ENCODE measurements around the gene RAD21L1.
"Not testable (repeated sequence)": the region's sequence is repeated elsewhere in the genome, so short reads cannot be mapped to it uniquely, and the experiment has no call there.

The RAD21L1 gene

GRCh38 chr20:1212023-1212422 lies 13.8 kb upstream of the RAD21L1 start:
- H3K4me1 ChIP-seq (ENCODE audit: control insufficient read depth in 1 of 2, insufficient read depth in 2 of 2, low read length in 2 of 2): no peaks in the 10 kb centered on the region
- no peaks in the 10 kb centered on the region for H3K36me3 ChIP-seq (ENCODE audit: control insufficient read depth in 1 of 2, insufficient read depth in 2 of 2, low read length in 2 of 2)
- no peak overlapping the region for H3K4me3 ChIP-seq (ENCODE audit: low read depth in 1 of 2, low read length in 2 of 2)
- H3K27ac ChIP-seq (ENCODE audit: low read length): no peak overlapping the region
- H3K27me3 ChIP-seq (ENCODE audit: low read depth, low read length): no peaks in the 10 kb centered on the region
- no peaks in the 10 kb centered on the region for H3K9me3 ChIP-seq (ENCODE audit: control insufficient read depth in 1 of 2, low read length in 2 of 2)

GRCh38 chr20:1212607-1213396 lies 13.0 kb upstream of the RAD21L1 start:
- Histone ChIP-seq H3K4me1 (ENCODE audit: control insufficient read depth in 1 of 2, insufficient read depth in 2 of 2, low read length in 2 of 2) (no peaks in the 10 kb centered on the region), H3K9me3 (ENCODE audit: control insufficient read depth in 1 of 2, low read length in 2 of 2) (no peaks in the 10 kb centered on the region), H3K27ac (ENCODE audit: low read length) (no peak overlapping the region), H3K4me3 (ENCODE audit: low read depth in 1 of 2, low read length in 2 of 2) (no peak overlapping the region), H3K36me3 (ENCODE audit: control insufficient read depth in 1 of 2, insufficient read depth in 2 of 2, low read length in 2 of 2) (no peaks in the 10 kb centered on the region), H3K27me3 (ENCODE audit: low read depth, low read length) (no peaks in the 10 kb centered on the region)

- Histone ChIP-seq H3K4me3 (ENCODE audit: low read depth in 1 of 2, low read length in 2 of 2) (no peak overlapping the region), H3K4me1 (ENCODE audit: control insufficient read depth in 1 of 2, insufficient read depth in 2 of 2, low read length in 2 of 2) (no peaks in the 10 kb centered on the region), H3K9me3 (ENCODE audit: control insufficient read depth in 1 of 2, low read length in 2 of 2) (no peaks in the 10 kb centered on the region), H3K36me3 (ENCODE audit: control insufficient read depth in 1 of 2, insufficient read depth in 2 of 2, low read length in 2 of 2) (no peaks in the 10 kb centered on the region), H3K27me3 (ENCODE audit: low read depth, low read length) (no peaks in the 10 kb centered on the region), H3K27ac (ENCODE audit: low read length) (no peak overlapping the region)
Observed at GRCh38 chr20:1214838-1215261, 11.0 kb upstream of the RAD21L1 start.

GRCh38 chr20:1215386-1216170 lies 10.3 kb upstream of the RAD21L1 start:
- no peaks in the 10 kb centered on the region for H3K9me3 ChIP-seq (ENCODE audit: control insufficient read depth in 1 of 2, low read length in 2 of 2)
- H3K27me3 ChIP-seq (ENCODE audit: low read depth, low read length): no peaks in the 10 kb centered on the region
- no peaks in the 10 kb centered on the region for H3K4me1 ChIP-seq (ENCODE audit: control insufficient read depth in 1 of 2, insufficient read depth in 2 of 2, low read length in 2 of 2)
- no peaks in the 10 kb centered on the region for H3K36me3 ChIP-seq (ENCODE audit: control insufficient read depth in 1 of 2, insufficient read depth in 2 of 2, low read length in 2 of 2)
- no peak overlapping the region for H3K27ac ChIP-seq (ENCODE audit: low read length)
- no peak overlapping the region for H3K4me3 ChIP-seq (ENCODE audit: low read depth in 1 of 2, low read length in 2 of 2)

GRCh38 chr20:1216527-1217427 lies 9.1 kb upstream of the RAD21L1 start:
- not testable (repeated sequence) for H3K27ac ChIP-seq (ENCODE audit: low read length); H3K9me3 ChIP-seq (ENCODE audit: control insufficient read depth in 1 of 2, low read length in 2 of 2); H3K4me3 ChIP-seq (ENCODE audit: low read depth in 1 of 2, low read length in 2 of 2); H3K36me3 ChIP-seq (ENCODE audit: control insufficient read depth in 1 of 2, insufficient read depth in 2 of 2, low read length in 2 of 2); H3K4me1 ChIP-seq (ENCODE audit: control insufficient read depth in 1 of 2, insufficient read depth in 2 of 2, low read length in 2 of 2); H3K27me3 ChIP-seq (ENCODE audit: low read depth, low read length)

- not testable (repeated sequence) for H3K36me3 ChIP-seq (ENCODE audit: control insufficient read depth in 1 of 2, insufficient read depth in 2 of 2, low read length in 2 of 2); H3K27me3 ChIP-seq (ENCODE audit: low read depth, low read length); H3K4me3 ChIP-seq (ENCODE audit: low read depth in 1 of 2, low read length in 2 of 2); H3K27ac ChIP-seq (ENCODE audit: low read length); H3K9me3 ChIP-seq (ENCODE audit: control insufficient read depth in 1 of 2, low read length in 2 of 2)
- peaks cover 0 to 12% of the 10 kb centered on the region in 2 donors for H3K4me1 ChIP-seq (ENCODE audit: control insufficient read depth in 1 of 2, insufficient read depth in 2 of 2, low read length in 2 of 2)
Observed at GRCh38 chr20:1222750-1223149, 3.1 kb upstream of the RAD21L1 start.

GRCh38 chr20:1224205-1224890 lies 1.5 kb upstream of the RAD21L1 start:
- peaks cover 0 to 12% of the 10 kb centered on the region in 2 donors for H3K4me1 ChIP-seq (ENCODE audit: control insufficient read depth in 1 of 2, insufficient read depth in 2 of 2, low read length in 2 of 2)
- no peak overlapping the region for H3K4me3 ChIP-seq (ENCODE audit: low read depth in 1 of 2, low read length in 2 of 2)
- peaks cover 6% of the 10 kb centered on the region for H3K27me3 ChIP-seq (ENCODE audit: low read depth, low read length)
- H3K9me3 ChIP-seq (ENCODE audit: control insufficient read depth in 1 of 2, low read length in 2 of 2): no peaks in the 10 kb centered on the region
- H3K27ac ChIP-seq (ENCODE audit: low read length): no peak overlapping the region
- H3K36me3 ChIP-seq (ENCODE audit: control insufficient read depth in 1 of 2, insufficient read depth in 2 of 2, low read length in 2 of 2): no peaks in the 10 kb centered on the region

GRCh38 chr20:1225263-1225782 lies 521 bp upstream of the RAD21L1 start:
- H3K27me3 ChIP-seq (ENCODE audit: low read depth, low read length): peaks cover 13% of the 10 kb centered on the region
- peaks cover 0 to 12% of the 10 kb centered on the region in 2 donors for H3K4me1 ChIP-seq (ENCODE audit: control insufficient read depth in 1 of 2, insufficient read depth in 2 of 2, low read length in 2 of 2)
- no peak overlapping the region for H3K27ac ChIP-seq (ENCODE audit: low read length)
- H3K36me3 ChIP-seq (ENCODE audit: control insufficient read depth in 1 of 2, insufficient read depth in 2 of 2, low read length in 2 of 2): no peaks in the 10 kb centered on the region
- H3K9me3 ChIP-seq (ENCODE audit: control insufficient read depth in 1 of 2, low read length in 2 of 2): no peaks in the 10 kb centered on the region
- peak overlapping the region in 1 of 2 donors; percentile 50 for H3K4me3 ChIP-seq (ENCODE audit: low read depth in 1 of 2, low read length in 2 of 2)

- Histone ChIP-seq H3K27ac (ENCODE audit: low read length) (no peak overlapping the region), H3K36me3 (ENCODE audit: control insufficient read depth in 1 of 2, insufficient read depth in 2 of 2, low read length in 2 of 2) (no peaks in the 10 kb centered on the region), H3K27me3 (ENCODE audit: low read depth, low read length) (peaks cover 13% of the 10 kb centered on the region)
Observed at GRCh38 chr20:1229541-1229940, 3.7 kb downstream of the RAD21L1 start.

GRCh38 chr20:1232286-1233111 lies 6.7 kb downstream of the RAD21L1 start:
- H3K4me1 ChIP-seq (ENCODE audit: control insufficient read depth in 1 of 2, insufficient read depth in 2 of 2, low read length in 2 of 2): no peaks in the 10 kb centered on the region
- peaks cover 13% of the 10 kb centered on the region for H3K27me3 ChIP-seq (ENCODE audit: low read depth, low read length)
- H3K36me3 ChIP-seq (ENCODE audit: control insufficient read depth in 1 of 2, insufficient read depth in 2 of 2, low read length in 2 of 2): no peaks in the 10 kb centered on the region
- H3K9me3 ChIP-seq (ENCODE audit: control insufficient read depth in 1 of 2, low read length in 2 of 2): no peaks in the 10 kb centered on the region
- no peak overlapping the region for H3K27ac ChIP-seq (ENCODE audit: low read length)
- H3K4me3 ChIP-seq (ENCODE audit: low read depth in 1 of 2, low read length in 2 of 2): no peak overlapping the region

More at GRCh38 chr20:1229541-1229940, 3.7 kb downstream of the RAD21L1 start:
- Histone ChIP-seq H3K4me1 (ENCODE audit: control insufficient read depth in 1 of 2, insufficient read depth in 2 of 2, low read length in 2 of 2) (peaks cover 0 to 12% of the 10 kb centered on the region in 2 donors), H3K9me3 (ENCODE audit: control insufficient read depth in 1 of 2, low read length in 2 of 2) (no peaks in the 10 kb centered on the region), H3K4me3 (ENCODE audit: low read depth in 1 of 2, low read length in 2 of 2) (no peak overlapping the region)

Data from muscle layer of duodenum (tissue), 2 donors.